ENCODE data around the gene CHST13.

CHST13 gene

DNA sequence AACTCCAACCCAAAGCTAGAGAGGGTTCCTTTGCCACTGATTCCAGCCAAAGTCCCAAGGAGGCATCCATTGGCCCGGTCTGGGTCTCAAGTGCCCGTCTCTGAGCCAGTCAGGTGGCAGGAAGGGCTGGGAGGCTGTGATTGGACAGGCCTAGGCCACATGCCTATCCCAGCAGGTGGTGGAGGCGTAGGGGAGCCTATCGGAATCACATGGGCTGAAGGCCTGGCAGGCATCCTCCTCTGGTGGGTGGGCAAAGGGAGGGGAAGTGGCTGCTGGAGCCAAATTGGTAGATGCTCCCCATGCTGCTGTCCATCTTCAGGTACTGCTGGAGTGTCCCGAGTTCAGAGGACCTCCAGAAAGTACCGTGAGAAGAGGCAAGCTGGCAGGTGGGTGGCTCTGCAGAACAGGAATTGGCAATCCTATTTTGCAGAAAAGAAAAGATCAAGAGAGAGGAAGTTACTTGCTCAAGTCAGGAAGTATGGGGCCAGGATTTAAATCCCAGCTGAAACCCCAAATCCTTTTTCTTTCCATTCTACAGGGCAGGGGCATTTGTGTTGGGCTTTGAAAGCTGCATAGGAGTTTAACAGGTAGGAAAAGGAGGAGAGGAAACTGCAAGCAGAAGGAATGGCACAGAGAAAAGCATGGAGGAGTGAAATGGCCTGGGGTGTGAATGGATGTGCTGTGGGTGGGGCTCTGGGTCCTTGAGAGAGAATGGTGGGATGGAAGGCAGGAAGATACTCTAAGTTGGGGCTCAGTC is 3.7 kb downstream of the CHST13 start:
- H2AK5ac ChIP-seq (ENCODE audit: low read length, severe bottlenecking): no peak overlapping the region
- H3K27me3 ChIP-seq (ENCODE audit: control insufficient read depth in 1 of 2, insufficient read depth in 1 of 2, low read length in 2 of 2): peaks cover 32 to 60% of the 10 kb centered on the region in 2 experiments
- no peak overlapping the region for H4K91ac ChIP-seq (ENCODE audit: low read length)
- no peak overlapping the region for H3K4ac ChIP-seq (ENCODE audit: low read depth in 1 of 2, low read length in 2 of 2)
- no peak overlapping the region for H3K14ac ChIP-seq (ENCODE audit: low read length in 2 of 2)
- no peak overlapping the region for H3K23ac ChIP-seq (ENCODE audit: low read length in 2 of 2)
- no peak overlapping the region for H2BK15ac ChIP-seq (ENCODE audit: low read depth, poor library complexity, severe bottlenecking)
- no peak overlapping the region for H3K4me3 ChIP-seq (ENCODE audit: insufficient read depth in 1 of 2, low read depth in 1 of 2, low read length in 2 of 2)
- no peak overlapping the region for H2BK120ac ChIP-seq (ENCODE audit: low read depth, low read length)
- H3K9me3 ChIP-seq (ENCODE audit: control insufficient read depth, low read length): no peaks in the 10 kb centered on the region
- no peak for DNase-seq
- no peak overlapping the region for H3K18ac ChIP-seq (ENCODE audit: low read depth in 1 of 2, low read length in 2 of 2)
- H3K9ac ChIP-seq (ENCODE audit: low read length): no peak overlapping the region
- H3K79me1 ChIP-seq (replicated peaks; ENCODE audit: low read length, poor library complexity, severe bottlenecking): no peaks in the 10 kb centered on the region
- H3K4me2 ChIP-seq (ENCODE audit: low read length, poor library complexity, severe bottlenecking): no peak overlapping the region
- WGBS: 80% methylated on average over 6 of the region's 6 CpGs
- H3K36me3 ChIP-seq (ENCODE audit: control insufficient read depth in 1 of 2, insufficient read depth in 2 of 2, low read depth in 1 of 2, low read length in 2 of 2): no peaks in the 10 kb centered on the region
- H2AFZ ChIP-seq (ENCODE audit: low read depth, low read length): no peak overlapping the region
- peaks cover 30% of the 10 kb centered on the region for H3K4me1 ChIP-seq (ENCODE audit: control insufficient read depth, insufficient read depth, low read depth, low read length)
- H4K8ac ChIP-seq (ENCODE audit: low read length): no peak overlapping the region
- H3K27ac ChIP-seq (ENCODE audit: low read length, poor library complexity, severe bottlenecking): no peak overlapping the region
- no peak overlapping the region for H2BK5ac ChIP-seq (ENCODE audit: low read depth, low read length, poor library complexity, severe bottlenecking)
- no peak overlapping the region for H2BK12ac ChIP-seq (ENCODE audit: low read length in 2 of 2)

DNA sequence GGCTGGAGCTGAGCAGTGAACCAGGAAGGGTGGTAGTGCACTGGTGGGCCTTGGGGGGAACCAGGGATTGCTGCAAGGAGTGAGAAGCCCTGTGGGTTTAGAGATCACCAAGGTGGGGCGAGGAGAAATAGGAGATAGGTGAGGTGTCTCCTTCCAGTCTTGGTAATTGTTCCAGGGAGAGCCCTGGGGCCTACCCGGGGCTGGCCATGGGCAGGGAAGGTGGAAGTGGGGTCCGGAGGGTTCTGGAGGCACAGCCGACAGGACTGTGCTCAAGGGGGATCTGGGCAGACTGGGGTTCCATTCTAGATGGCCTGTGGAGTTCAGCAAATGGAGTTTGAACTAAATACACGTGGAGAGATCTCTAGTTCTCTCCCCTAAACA is 4.5 kb downstream of the CHST13 start:
- Histone ChIP-seq H3K23ac (ENCODE audit: low read length in 2 of 2) (no peak overlapping the region), H3K36me3 (ENCODE audit: control insufficient read depth in 1 of 2, insufficient read depth in 2 of 2, low read depth in 1 of 2, low read length in 2 of 2) (no peaks in the 10 kb centered on the region), H3K9ac (ENCODE audit: low read length) (no peak overlapping the region), H4K91ac (ENCODE audit: low read length) (no peak overlapping the region), H2AFZ (ENCODE audit: low read depth, low read length) (no peak overlapping the region), H3K18ac (ENCODE audit: low read depth in 1 of 2, low read length in 2 of 2) (no peak overlapping the region), H3K4ac (ENCODE audit: low read depth in 1 of 2, low read length in 2 of 2) (no peak overlapping the region), H3K9me3 (ENCODE audit: control insufficient read depth, low read length) (no peaks in the 10 kb centered on the region), H3K79me1 (replicated peaks; ENCODE audit: low read length, poor library complexity, severe bottlenecking) (no peaks in the 10 kb centered on the region), H2BK12ac (ENCODE audit: low read length in 2 of 2) (no peak overlapping the region), H2AK5ac (ENCODE audit: low read length, severe bottlenecking) (peak overlapping the region; percentile 26), H3K4me2 (ENCODE audit: low read length, poor library complexity, severe bottlenecking) (no peak overlapping the region), H3K27me3 (ENCODE audit: control insufficient read depth in 1 of 2, insufficient read depth in 1 of 2, low read length in 2 of 2) (peaks cover 25 to 60% of the 10 kb centered on the region in 2 experiments), H2BK5ac (ENCODE audit: low read depth, low read length, poor library complexity, severe bottlenecking) (no peak overlapping the region), H3K27ac (ENCODE audit: low read length, poor library complexity, severe bottlenecking) (no peak overlapping the region), H3K4me3 (ENCODE audit: insufficient read depth in 1 of 2, low read depth in 1 of 2, low read length in 2 of 2) (no peak overlapping the region), H4K8ac (ENCODE audit: low read length) (no peak overlapping the region), H3K4me1 (ENCODE audit: control insufficient read depth, insufficient read depth, low read depth, low read length) (peaks cover 30% of the 10 kb centered on the region), H2BK15ac (ENCODE audit: low read depth, poor library complexity, severe bottlenecking) (no peak overlapping the region), H2BK120ac (ENCODE audit: low read depth, low read length) (no peak overlapping the region), H3K14ac (ENCODE audit: low read length in 2 of 2) (no peak overlapping the region)
- 79% methylated on average over 5 of the region's 5 CpGs for WGBS
- no peak for DNase-seq

DNA sequence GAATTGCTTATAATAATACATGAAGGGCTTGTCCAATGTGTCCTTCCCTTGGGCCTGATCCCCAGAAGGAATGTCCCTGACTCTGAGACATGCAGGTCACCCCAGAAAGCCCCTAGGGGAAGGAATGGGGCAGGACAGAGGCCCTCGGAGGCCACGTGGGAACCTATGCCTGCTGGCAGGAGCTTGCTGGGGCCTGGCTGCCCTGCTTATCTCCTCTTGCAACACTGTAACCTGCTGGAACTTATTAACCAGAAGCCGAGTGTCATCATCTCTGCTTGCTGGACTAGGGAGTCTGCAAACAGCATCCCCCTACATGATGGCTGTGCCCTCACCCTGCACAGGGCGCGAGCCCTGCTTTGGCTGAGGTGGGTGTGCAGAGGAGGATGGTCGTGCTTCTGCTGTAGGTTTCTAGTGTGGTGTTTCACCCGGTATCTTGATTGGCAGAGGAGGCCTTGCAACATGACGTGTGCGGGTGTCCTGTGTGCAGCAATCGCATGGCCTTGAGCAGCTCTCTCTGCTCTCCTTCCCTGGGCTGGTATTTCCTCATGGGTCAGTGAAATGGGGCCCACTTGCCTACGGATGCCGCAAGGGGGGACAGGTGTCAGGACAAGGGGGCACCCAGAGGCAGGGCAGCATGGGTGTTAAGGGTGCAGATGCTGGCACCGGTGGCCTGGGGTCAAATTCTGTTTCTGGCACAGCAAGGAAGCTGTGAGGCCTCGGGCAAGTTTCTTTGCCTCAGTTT is 5.0 kb downstream of the CHST13 start:
- H2AFZ ChIP-seq (ENCODE audit: low read depth, low read length): no peak overlapping the region
- H3K79me1 ChIP-seq (replicated peaks; ENCODE audit: low read length, poor library complexity, severe bottlenecking): no peaks in the 10 kb centered on the region
- H2BK15ac ChIP-seq (ENCODE audit: low read depth, poor library complexity, severe bottlenecking): no peak overlapping the region
- H3K4me1 ChIP-seq (ENCODE audit: control insufficient read depth, insufficient read depth, low read depth, low read length): peaks cover 25% of the 10 kb centered on the region
- no peak overlapping the region for H2AK5ac ChIP-seq (ENCODE audit: low read length, severe bottlenecking)
- H4K8ac ChIP-seq (ENCODE audit: low read length): no peak overlapping the region
- H3K27me3 ChIP-seq (ENCODE audit: control insufficient read depth in 1 of 2, insufficient read depth in 1 of 2, low read length in 2 of 2): peaks cover 19 to 60% of the 10 kb centered on the region in 2 experiments
- no peak overlapping the region for H4K91ac ChIP-seq (ENCODE audit: low read length)
- H3K36me3 ChIP-seq (ENCODE audit: control insufficient read depth in 1 of 2, insufficient read depth in 2 of 2, low read depth in 1 of 2, low read length in 2 of 2): no peaks in the 10 kb centered on the region
- H3K9ac ChIP-seq (ENCODE audit: low read length): no peak overlapping the region
- no peak overlapping the region for H3K4ac ChIP-seq (ENCODE audit: low read depth in 1 of 2, low read length in 2 of 2)
- no peak overlapping the region for H3K18ac ChIP-seq (ENCODE audit: low read depth in 1 of 2, low read length in 2 of 2)
- no peak overlapping the region for H3K23ac ChIP-seq (ENCODE audit: low read length in 2 of 2)
- H3K4me3 ChIP-seq (ENCODE audit: insufficient read depth in 1 of 2, low read depth in 1 of 2, low read length in 2 of 2): no peak overlapping the region
- no peak overlapping the region for H2BK120ac ChIP-seq (ENCODE audit: low read depth, low read length)
- H2BK5ac ChIP-seq (ENCODE audit: low read depth, low read length, poor library complexity, severe bottlenecking): no peak overlapping the region
- no peaks in the 10 kb centered on the region for H3K9me3 ChIP-seq (ENCODE audit: control insufficient read depth, low read length)
- H3K14ac ChIP-seq (ENCODE audit: low read length in 2 of 2): no peak overlapping the region
- 82% methylated on average over 14 of the region's 14 CpGs for WGBS
- no peak for DNase-seq
- no peak overlapping the region for H3K27ac ChIP-seq (ENCODE audit: low read length, poor library complexity, severe bottlenecking)
- H2BK12ac ChIP-seq (ENCODE audit: low read length in 2 of 2): no peak overlapping the region
- H3K4me2 ChIP-seq (ENCODE audit: low read length, poor library complexity, severe bottlenecking): no peak overlapping the region

DNA sequence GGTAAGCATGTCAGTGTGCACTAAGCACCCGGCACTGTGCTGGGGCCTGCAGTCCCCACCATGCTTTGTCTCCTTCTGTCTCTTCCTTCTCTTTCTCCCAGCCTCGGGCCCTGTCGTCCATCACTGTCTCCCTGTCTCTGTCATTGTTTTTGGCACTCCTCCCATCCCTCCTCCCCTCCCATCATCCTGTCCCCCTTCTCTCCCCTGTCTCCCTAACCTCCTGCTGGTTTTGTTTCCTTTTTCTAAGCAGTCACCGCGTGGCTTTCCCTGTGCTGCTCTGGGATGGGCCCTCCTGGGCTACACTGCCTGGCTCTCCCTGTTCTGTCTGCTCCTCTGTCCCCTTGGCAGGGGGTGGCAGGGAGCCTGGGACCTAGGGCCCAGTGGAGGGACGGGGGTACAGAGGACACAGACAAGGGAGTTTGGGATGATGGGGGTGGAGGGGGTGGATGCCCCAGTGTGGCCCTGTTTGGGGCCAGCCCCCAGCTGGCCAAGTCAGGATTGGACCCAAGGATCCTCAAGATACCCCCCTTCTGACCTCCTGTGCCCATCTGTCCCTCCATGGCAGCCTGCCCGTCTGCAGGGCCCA is 5.7 kb downstream of the CHST13 start:
- no peak overlapping the region for H2BK12ac ChIP-seq (ENCODE audit: low read length in 2 of 2)
- no peak overlapping the region for H4K91ac ChIP-seq (ENCODE audit: low read length)
- 59% methylated on average over 7 of the region's 7 CpGs for WGBS
- H2BK120ac ChIP-seq (ENCODE audit: low read depth, low read length): no peak overlapping the region
- H2BK5ac ChIP-seq (ENCODE audit: low read depth, low read length, poor library complexity, severe bottlenecking): no peak overlapping the region
- no peak overlapping the region for H2AK5ac ChIP-seq (ENCODE audit: low read length, severe bottlenecking)
- H3K4me1 ChIP-seq (ENCODE audit: control insufficient read depth, insufficient read depth, low read depth, low read length): peaks cover 18% of the 10 kb centered on the region
- no peak overlapping the region for H3K4me3 ChIP-seq (ENCODE audit: insufficient read depth in 1 of 2, low read depth in 1 of 2, low read length in 2 of 2)
- H3K4ac ChIP-seq (ENCODE audit: low read depth in 1 of 2, low read length in 2 of 2): no peak overlapping the region
- peaks cover 21 to 63% of the 10 kb centered on the region in 2 experiments for H3K27me3 ChIP-seq (ENCODE audit: control insufficient read depth in 1 of 2, insufficient read depth in 1 of 2, low read length in 2 of 2)
- H3K27ac ChIP-seq (ENCODE audit: low read length, poor library complexity, severe bottlenecking): no peak overlapping the region
- H2BK15ac ChIP-seq (ENCODE audit: low read depth, poor library complexity, severe bottlenecking): no peak overlapping the region
- H3K14ac ChIP-seq (ENCODE audit: low read length in 2 of 2): no peak overlapping the region
- no peak overlapping the region for H2AFZ ChIP-seq (ENCODE audit: low read depth, low read length)
- no peaks in the 10 kb centered on the region for H3K79me1 ChIP-seq (replicated peaks; ENCODE audit: low read length, poor library complexity, severe bottlenecking)
- no peaks in the 10 kb centered on the region for H3K36me3 ChIP-seq (ENCODE audit: control insufficient read depth in 1 of 2, insufficient read depth in 2 of 2, low read depth in 1 of 2, low read length in 2 of 2)
- no peak overlapping the region for H3K23ac ChIP-seq (ENCODE audit: low read length in 2 of 2)
- no peak for DNase-seq
- H3K18ac ChIP-seq (ENCODE audit: low read depth in 1 of 2, low read length in 2 of 2): no peak overlapping the region
- no peak overlapping the region for H3K9ac ChIP-seq (ENCODE audit: low read length)
- no peaks in the 10 kb centered on the region for H3K9me3 ChIP-seq (ENCODE audit: control insufficient read depth, low read length)
- no peak overlapping the region for H3K4me2 ChIP-seq (ENCODE audit: low read length, poor library complexity, severe bottlenecking)
- no peak overlapping the region for H4K8ac ChIP-seq (ENCODE audit: low read length)

Data from mesenchymal stem cell (in vitro differentiated cells and primary cell).